GM19395 (cell line): ENCODE results near the gene COA5.

Experiments
- ATAC-seq: cut with Tn5 transposase; IDR thresholded peaks from one replicate; pipeline ENCODE4 v1.9.1; 2021; ENCODE audit warnings: mild to moderate bottlenecking, moderate library complexity; ENCODE audit not compliant: unreplicated experiment

The COA5 gene

DNA sequence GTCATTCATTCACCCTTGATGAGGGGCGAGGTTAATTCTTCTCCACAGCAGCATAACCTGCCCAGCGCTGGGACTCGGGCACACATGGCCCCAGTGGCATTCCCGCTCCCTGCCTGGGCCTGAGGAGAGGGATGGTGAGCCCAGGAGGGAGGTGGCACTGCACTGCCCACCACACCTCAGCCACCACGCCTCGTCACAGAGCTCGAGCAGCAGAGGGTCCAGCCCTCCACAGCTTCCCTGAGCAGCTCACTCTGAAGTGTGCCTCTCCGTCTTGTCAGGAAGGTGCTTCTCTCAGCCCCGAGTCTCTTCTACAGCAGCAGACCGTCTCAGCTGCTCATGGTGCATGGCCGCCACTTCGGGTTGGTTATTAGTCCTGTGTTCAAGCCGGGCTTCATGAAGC is 34.9 kb downstream of the COA5 start:
- no peak for ATAC-seq

DNA sequence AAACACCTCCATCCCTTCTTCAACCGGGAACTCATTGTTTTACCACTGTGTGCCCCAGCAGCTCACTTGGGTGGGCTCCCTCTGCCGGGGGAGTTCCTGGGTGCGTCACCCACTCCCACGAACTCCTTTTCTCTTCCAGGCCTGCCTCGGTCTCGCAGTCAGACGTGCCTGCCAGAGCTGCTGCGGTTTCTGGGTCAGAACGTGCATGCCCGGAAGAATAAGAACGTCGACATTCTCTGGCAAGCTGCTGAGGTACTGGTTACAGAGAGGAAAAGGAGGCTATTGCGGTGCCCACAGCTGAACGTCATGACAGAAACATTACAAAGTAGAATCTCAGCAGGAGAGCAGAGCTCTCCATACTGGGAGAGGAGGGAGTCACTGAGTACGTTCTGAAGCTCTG is 35.6 kb downstream of the COA5 start:
- ATAC-seq: no peak

DNA sequence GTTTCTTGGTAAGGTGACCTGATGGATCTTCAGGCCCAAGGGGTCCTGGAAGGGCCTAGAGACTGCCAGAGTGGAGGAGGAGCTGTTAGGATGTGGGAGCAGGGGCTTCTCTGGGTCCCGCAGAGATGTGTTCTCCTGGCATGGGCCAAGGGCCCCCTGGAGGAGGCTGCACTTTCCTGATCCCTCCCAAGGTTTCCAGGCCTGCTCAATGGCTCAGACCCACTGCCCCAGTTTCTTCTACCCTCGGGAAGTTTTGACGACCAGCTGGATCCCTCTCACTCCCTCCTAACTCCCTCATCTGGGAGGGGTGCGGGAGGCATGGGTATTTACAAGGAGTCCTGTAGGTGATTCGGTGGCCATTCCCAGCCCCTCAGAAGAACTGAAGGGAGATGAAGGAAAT is 36.1 kb downstream of the COA5 start:
- ATAC-seq: no peak

DNA sequence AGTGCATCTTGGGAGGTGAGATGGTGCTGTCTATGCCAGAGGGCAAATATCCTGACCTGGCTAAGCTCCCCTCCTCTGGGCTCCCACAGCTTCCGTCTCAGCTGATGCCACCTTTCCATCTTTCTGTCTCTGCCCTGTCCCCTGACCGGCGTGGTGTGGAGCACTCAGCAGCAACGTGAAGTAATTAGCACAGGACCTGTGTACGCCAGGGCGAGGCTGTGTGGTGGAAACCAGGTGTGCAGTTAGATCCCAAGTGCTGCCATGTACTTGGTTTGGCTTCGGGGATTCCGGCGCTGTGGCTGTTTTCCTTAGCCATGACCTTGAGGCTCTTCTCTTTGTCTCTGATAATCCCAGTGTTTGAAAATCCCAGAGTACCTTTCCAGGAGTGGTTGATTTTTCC is 36.5 kb downstream of the COA5 start:
- no peak for ATAC-seq

DNA sequence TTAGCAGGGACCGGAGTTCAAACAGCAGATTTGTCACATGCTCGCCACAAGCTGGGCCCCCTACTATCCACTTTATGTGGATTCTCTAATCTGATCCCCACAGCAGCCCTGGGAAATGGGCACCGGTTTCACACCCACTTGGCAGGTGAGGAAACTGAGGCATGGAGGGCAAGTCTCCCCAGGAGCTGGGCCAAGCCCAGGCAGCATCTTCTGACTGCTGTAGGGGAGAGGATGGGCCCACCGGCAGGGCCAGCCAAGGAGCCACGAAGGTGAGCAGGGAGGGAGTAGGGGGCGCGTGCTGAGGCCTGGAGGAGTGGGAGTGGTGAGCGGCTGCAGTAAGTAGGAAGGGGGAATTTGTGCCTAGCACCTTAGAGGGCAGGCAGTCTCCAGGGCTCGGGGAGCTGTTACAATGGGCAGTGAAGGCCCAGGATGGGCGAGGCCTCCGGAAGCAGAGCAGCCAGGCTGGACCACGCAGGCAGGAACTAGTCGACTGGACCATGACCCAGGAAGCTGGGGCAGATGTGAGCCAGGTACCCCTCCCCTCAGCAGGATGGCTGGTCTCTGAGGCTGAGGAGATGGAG is 37.1 kb downstream of the COA5 start:
- ATAC-seq: no peak

DNA sequence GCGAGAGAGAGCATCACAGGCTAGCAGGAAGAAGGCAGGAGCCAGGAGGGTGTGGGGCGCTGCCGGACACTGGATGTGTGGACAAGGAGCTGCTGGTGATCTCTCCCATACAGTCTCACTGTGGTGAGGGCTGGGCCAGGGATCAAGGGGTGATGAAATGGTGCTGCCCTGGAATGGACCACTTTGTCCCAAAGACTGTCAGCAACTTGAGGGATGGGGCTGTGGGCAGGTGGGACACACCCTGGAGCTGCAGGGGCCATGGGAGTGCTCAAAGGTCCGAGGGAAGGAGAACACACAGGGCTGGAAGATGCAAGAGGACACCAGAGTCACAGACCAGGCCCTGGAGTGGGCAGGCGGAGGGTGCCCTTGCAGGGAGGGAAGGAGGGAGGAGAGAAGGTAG is 38.0 kb downstream of the COA5 start:
- ATAC-seq: no peak

DNA sequence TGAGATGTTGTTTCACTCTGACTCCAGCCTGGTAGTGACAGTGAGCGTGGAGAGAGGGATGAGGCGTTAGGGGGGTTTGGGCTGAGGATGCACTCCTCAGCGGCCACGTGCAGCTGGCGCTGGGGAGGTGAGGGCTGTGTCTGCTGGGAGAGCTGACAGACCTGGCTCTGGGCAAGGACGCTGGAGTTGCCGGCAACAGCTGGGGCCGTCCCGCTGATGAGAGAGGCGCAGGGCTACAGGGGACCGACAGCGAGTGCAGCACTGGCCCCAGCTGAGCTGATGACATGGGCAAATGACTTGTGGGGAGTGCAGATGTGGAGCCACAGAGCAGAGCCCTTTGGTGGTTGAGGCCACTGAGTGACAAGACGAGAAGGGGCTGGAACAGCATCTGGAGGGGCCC is 38.4 kb downstream of the COA5 start:
- no peak for ATAC-seq

DNA sequence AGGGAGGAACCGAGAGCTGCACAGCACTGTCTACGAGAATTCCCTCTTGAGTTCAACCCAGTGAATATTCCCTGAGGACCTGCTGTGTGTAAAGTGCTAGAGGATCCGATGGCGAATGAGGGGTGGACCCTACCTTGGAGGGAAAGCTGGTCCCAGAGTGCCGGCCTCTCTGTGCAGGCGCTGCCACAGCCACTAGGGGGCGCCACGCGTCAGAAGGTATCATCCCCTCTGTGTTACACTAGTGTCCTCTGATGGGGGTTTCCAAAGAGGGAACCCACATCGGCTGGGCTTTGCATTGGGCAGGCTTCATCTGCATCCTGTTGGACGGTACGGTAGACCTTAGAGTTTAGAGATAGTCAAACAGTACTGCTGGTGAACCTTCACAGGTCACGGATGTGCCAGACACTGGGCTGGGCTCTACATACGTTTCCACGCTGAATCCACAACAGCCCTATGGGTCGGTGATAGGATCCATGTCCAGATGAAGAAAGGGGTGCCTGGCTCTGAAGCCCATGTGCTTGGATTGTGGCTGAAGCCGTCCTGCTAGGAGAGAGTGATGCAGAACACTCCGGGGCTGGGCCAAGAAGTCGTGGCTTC is 39.0 kb downstream of the COA5 start:
- ATAC-seq: no peak

DNA sequence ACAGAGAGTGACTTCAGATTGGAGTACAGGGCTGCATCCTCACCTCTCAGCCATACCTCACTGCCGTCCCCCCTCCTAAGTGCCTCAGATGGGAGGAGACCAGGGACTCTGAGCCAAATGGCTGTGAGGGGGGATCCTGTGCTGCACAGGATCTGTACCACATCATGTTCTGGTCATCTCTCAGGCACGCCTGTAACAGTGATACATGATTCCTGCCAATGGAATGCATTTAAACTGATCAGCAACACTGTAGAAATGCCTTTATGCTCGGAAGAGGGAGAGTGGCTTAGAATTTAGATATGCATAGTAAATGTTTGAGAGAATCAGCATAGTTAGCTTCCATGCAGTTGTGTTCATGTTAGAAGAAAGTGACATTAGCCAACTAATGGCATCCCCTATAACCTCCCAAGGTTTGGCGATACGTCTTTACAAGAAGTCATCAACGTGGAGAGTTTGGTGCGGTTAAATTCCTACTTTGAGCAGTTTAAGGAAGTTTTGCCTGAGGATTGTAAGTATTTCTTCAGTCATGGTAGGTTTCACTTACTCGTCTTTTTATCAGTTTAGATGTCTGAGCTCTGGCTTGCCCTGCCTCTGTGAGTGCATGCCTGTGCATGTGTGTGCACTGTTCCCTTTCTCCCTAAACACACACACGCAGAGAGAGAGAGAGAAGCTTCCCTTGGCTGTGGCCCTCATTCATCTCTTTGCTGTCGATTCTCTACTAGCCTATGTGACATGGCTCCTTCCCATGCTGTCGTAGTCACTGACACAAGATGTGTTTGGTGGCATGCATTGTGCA is 40.0 kb downstream of the COA5 start:
- no peak for ATAC-seq

DNA sequence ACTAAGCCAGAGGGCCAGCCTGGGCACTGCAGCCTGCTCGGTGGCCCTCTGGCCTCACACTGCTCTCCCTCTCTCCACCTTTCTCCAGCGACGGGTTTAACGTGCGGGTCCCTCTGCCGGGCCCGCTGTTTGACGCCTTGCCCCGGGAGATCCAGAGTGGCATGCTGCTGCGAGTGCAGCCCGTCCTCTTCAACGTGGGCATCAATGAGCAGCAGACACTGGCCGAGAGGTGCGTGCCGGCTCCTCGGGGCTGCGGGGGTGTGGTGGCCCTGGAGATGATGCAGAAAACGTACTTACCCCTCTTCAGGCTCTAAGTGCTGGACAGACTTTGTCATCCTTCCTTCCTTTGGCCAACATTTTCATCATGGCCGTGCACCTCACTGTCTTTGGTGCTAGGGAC is 42.4 kb downstream of the COA5 start:
- ATAC-seq: no peak

DNA sequence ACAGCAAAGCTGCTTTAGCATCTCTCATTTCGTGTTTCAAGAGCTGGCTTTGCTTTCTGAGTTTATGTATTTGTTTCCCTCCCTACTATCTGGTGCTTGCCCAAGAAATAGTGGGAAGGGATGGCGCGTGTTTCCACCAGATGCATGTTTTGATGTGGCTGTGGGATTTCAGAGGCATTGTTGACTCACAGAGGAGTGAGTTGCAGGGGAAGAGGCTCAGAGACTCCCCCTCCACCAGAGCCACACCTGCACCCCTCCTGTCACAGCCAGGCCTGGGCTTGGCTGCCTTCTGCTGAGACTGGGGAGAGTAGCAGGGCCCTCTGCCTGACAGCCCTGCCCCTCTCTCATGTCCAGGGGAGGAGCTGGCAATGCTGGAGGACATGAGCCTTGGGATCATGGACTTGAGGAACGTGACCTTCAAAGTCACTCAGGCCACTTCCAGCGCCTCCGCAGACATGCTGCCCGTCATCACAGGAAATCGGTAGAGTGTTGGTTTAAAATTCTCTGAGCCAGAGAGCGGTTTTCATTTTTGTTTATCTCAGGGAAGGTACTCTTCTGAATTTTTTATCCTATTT is 42.9 kb downstream of the COA5 start:
- ATAC-seq: no peak

DNA sequence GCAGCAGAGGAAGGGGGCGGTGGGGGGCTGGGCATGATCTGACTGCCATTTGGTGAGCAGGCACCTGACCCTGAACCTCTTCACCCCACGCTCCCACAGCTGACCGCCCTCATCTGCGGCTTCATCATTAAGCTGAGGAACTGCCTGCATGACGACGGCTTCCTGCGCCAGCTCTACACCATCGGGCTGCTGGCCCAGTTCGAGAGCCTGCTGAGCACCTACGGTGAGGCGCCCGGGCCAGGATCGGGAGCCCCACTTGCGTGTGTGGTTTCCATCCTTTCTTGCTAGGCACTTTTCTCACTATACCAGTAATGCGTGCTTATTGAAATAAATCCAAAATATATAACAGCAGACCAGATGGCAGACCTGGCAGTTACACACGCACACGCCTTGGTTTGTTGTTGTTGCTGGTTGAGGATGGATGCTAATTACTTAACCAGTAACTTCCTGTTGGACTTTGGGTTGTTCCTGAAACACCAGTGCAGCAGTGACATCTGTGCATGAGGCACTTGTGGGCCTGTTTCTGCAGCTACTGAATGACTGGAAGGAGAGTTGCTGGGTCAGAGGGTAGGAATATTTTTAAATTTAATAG is 43.7 kb downstream of the COA5 start:
- ATAC-seq: no peak

DNA sequence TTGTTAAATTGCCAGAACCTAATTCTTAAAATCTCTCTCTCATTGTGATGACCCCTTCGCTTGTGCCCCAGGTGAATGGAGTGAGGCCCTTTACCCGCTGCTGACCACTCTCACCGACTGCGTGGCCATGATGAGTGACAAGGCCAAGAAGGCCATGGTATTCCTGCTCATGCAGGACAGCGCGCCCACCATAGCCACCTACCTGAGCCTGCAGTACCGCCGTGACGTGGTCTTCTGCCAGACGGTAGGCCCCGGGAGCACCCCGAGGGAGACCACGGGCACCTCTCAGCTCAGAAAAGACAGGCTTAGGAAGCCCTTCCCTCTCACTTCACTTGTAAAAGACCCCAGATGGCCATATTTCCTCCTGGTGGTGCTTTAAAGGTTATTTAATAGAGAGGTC is 44.9 kb downstream of the COA5 start:
- ATAC-seq: no peak

DNA sequence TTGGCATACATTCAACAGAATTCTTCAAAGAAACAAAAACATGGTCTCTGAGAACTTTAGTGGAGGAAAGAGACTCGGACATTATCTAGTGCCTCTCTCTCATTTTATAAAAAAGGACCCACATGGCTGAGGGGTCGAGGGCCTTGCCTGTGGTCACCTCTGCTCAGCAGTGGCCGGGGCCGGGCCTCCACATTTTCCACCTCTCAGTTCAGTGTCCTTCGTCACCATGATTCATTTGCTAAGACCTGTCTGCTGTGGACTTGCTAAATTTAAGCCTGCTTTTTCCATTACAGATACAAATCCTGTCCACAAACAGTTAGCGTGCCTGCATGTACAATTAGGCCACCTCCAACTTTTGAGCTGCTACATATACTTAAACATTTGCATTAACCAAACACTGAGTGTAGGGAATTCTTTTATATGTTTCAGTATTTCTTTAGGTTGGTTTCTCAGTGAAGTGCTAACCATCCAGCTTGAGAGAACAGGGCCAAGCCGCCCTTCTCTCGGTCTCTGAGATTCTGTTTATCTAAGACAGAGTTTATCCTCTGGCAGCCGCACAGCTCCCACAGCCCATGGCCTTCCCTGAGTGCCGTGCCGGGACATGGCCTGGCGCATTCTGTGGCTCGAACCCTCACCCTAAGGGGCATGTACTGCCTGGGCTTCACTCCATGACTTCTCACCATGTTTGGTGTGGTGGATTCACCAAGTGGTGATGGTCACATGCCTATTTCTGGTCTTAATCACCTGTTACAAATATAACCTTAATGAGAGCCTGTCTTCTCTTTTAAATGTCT is 46.2 kb downstream of the COA5 start:
- no peak for ATAC-seq

DNA sequence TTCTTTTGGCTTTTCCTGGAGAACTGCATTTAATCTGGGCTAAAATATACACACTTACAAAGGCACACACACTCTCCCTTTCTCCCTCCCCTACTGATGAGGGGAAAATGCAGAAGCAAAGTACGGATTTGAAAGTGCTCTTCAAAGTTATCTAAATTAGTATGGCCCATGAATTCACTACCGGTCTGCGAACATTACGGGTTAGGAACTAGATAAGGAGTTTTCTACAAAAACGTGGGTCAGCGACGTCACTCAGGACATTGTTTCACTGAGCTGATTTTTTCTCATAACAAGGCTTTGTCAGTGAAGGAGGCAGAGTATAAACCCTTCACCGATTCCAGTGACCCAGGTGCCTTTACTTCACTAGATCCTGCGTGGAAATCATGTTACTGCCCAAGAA is 47.3 kb downstream of the COA5 start:
- ATAC-seq: no peak

DNA sequence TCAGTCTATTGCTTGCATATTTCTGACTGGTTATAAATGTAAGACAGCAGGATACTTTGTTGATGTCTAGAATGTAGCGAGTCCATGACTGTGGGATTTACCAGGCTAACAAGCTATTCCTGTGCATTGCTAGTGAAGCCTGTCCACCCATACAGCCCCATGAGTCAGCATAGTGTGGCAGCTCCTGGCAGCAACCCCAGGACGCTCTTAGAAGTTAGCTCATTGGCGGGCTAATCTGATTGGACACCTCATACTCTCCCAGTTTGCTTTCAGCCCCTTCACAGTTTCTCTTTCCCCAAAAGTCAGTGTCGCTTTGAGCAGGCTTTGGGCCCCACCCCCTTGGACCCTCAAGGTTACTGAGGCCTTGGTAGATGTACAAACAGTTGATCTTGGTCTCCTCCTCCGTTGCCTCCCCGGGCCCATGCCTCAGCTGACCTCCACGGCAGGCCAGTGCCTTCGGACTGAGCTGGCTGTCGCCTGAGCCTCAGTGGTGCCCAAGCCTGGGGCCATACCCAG is 48.0 kb downstream of the COA5 start:
- ATAC-seq: no peak

DNA sequence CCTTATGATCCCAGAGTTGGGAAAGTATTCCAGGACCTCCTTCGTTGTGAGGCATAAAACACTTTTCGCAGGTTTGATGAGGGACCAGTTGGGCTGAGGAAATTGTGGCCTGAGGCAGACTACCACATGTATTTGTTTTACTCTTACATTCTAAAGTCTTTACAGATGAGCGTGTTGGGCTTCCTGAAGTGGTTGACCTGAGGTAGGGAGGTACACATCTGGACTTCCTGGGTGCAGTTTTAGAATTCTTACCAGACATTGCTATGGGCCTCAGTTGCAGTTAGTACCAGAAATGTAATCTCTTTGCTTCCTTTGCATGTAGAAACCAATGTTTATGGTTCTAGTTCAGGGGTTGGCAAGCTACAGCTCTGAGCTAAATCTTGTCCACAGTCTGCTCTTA is 48.7 kb downstream of the COA5 start:
- no peak for ATAC-seq

DNA sequence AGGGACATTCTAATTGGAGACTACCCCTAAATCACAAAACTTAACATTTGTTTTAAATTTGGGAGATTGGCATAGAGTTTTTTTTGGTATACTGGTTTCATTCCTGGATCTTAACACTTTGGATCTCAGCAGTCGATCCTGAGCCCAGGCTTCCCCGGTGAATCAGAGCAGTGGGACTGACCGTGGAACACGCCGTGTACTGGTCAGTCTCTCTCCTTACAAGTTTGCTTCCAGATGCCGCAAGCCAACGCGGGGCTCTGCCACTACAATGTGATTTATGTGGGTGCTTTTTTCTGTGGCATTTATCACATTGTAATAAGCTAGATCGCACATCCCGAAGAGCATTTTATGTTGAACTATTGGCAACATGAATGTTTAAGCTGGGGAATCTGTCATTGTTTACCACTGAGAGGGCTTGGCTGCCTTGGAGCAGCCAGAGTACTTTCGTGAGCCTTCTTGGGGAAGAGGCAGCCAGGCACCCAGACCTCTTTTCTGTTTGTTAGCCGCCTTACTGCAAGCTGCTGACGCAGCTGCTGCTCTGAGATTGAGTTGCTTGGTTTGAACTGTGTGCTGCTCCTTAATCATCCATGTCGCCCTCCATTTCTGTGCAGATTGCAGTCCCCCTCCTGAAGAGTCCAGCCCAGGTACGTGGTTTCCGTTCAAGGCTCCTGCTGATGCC is 49.3 kb downstream of the COA5 start:
- ATAC-seq: no peak

DNA sequence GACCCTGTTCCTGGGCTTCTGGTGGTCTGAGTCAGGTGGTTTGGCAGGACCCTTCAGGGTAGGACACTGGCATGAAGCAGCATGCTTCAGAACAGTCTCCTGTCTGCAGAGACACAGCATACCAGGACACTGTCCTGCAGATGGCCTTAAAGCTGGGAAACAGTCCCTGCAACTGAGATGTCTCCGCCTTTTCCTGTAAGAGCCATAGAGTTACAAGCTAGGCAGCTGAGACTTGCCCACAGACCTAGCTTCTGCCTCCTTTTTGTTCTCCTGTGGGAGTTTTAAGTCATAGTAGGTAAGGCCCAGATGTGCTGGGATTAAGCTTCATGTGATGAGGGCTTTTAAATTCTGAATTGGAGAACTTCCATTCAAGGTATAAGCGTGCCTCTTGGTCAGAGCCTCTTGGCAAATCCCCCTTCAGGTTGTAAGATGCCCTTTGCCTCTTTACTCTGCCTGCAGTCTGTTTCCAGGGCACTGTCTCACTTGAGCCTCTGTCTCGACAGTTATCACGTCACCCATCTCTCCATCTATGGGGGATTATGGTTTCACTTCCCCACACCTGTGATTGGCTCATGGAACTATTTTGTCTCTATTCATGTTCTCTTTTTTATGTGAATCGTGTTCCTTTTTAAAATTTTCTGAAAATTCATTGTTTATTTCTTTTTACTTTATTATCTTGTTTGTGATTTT is 51.8 kb downstream of the COA5 start:
- ATAC-seq: peak; percentile 88

DNA sequence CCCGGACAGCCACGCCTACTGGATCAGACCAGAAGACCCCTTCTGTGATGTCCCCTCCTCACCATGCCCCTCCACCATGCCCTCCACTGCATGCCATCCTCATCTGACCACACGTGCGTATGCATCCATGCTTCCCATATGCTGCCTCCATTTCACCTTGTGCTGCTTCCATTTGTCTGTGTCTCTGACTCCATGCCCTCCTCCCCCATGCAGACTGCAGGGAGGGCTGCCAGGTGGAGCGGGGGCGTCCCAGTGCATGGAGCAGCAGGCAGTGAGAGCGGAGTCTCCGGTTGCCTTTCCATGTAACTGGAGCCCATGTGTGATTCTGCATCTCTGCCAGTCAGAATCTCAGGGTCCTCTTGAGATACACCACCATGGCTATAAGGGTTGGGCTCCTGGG is 52.6 kb downstream of the COA5 start:
- no peak for ATAC-seq
